OCI-LY1 (cell line): ENCODE results near the gene FBN1.

Source experiments
- EZH2 ChIP-seq: fragments of 200-600 bp; sonication (generic), shearing (Covaris generic); IDR thresholded peaks from 2 replicates; pipeline ENCODE4 v1.8.0; 2017; ENCODE audit warnings: borderline replicate concordance, mixed run types, mild to moderate bottlenecking, antibody characterized with exemption, low read length, moderate library complexity, mixed read lengths
- TF ChIP-seq, protein P1 (sequence below): fragments of 200-600 bp; sonication (generic), shearing (Covaris generic); IDR thresholded peaks from 2 replicates; pipeline ENCODE4 v1.5.1; 2017; ENCODE audit warnings: mild to moderate bottlenecking, antibody characterized with exemption, low read length, moderate library complexity, mixed read lengths

DNA sequence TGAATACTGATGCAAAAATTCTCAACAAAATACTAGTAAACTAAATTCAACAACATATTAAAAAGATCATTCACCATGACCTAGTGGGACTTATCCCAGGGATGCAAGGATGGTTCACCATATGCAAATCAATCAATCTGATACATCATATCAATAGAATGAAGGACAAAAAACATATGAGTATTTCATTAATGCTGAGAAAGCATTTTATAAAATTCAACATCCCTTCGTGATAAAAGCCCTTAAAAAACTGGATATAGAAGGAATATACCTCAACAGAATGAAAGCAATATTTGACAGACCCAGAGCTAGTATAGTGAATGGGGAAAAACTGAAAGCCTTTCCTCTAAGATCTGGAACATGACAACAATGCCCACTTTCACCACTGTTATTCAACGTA is 43.0 kb upstream of the FBN1 start:
- TF ChIP-seq, protein P1, sequence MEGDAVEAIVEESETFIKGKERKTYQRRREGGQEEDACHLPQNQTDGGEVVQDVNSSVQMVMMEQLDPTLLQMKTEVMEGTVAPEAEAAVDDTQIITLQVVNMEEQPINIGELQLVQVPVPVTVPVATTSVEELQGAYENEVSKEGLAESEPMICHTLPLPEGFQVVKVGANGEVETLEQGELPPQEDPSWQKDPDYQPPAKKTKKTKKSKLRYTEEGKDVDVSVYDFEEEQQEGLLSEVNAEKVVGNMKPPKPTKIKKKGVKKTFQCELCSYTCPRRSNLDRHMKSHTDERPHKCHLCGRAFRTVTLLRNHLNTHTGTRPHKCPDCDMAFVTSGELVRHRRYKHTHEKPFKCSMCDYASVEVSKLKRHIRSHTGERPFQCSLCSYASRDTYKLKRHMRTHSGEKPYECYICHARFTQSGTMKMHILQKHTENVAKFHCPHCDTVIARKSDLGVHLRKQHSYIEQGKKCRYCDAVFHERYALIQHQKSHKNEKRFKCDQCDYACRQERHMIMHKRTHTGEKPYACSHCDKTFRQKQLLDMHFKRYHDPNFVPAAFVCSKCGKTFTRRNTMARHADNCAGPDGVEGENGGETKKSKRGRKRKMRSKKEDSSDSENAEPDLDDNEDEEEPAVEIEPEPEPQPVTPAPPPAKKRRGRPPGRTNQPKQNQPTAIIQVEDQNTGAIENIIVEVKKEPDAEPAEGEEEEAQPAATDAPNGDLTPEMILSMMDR: no peak
- no peak for TF ChIP-seq EZH2
